Measurements from ENCODE around the gene ME1.

ME1 gene

GRCh38 chr6:83169511-83169910, 261.3 kb downstream of the ME1 start:
- no peak overlapping the region for H3K27ac ChIP-seq (ENCODE audit: low read length)

GRCh38 chr6:83169106-83169505, 261.7 kb downstream of the ME1 start:
- H3K9me3 ChIP-seq (ENCODE audit: control insufficient read depth in 2 of 2, low read length in 2 of 2) = no peaks in the 10 kb centered on the region
- no peak overlapping the region for H3K27ac ChIP-seq (ENCODE audit: low read length)
- H3K4me3 ChIP-seq (ENCODE audit: low read length in 2 of 2) = no peak overlapping the region
- H3K9ac ChIP-seq (ENCODE audit: low read length in 2 of 2) = no peak overlapping the region
- H3K36me3 ChIP-seq (ENCODE audit: control insufficient read depth in 2 of 2, insufficient read depth in 2 of 2, low read length in 2 of 2) = peaks cover 52 to 58% of the 10 kb centered on the region in 2 donors
- H3K27me3 ChIP-seq (ENCODE audit: control insufficient read depth in 1 of 2, insufficient read depth in 2 of 2, low read length in 2 of 2) = no peaks in the 10 kb centered on the region
- H3K4me1 ChIP-seq (ENCODE audit: control insufficient read depth, insufficient read depth, low read length) = no peaks in the 10 kb centered on the region

More at GRCh38 chr6:83169511-83169910, 261.3 kb downstream of the ME1 start:
- H3K4me3 ChIP-seq (ENCODE audit: low read length in 2 of 2) = no peak overlapping the region
- H3K9me3 ChIP-seq (ENCODE audit: control insufficient read depth in 2 of 2, low read length in 2 of 2) = no peaks in the 10 kb centered on the region
- H3K4me1 ChIP-seq (ENCODE audit: control insufficient read depth, insufficient read depth, low read length) = no peaks in the 10 kb centered on the region
- H3K9ac ChIP-seq (ENCODE audit: low read length in 2 of 2) = no peak overlapping the region
- H3K27me3 ChIP-seq (ENCODE audit: control insufficient read depth in 1 of 2, insufficient read depth in 2 of 2, low read length in 2 of 2) = no peaks in the 10 kb centered on the region
- peaks cover 56 to 60% of the 10 kb centered on the region in 2 donors for H3K36me3 ChIP-seq (ENCODE audit: control insufficient read depth in 2 of 2, insufficient read depth in 2 of 2, low read length in 2 of 2)

- no peaks in the 10 kb centered on the region for H3K27me3 ChIP-seq (ENCODE audit: control insufficient read depth in 1 of 2, insufficient read depth in 2 of 2, low read length in 2 of 2)
- H3K9ac ChIP-seq (ENCODE audit: low read length in 2 of 2) = no peak overlapping the region
- H3K4me3 ChIP-seq (ENCODE audit: low read length in 2 of 2) = no peak overlapping the region
- H3K9me3 ChIP-seq (ENCODE audit: control insufficient read depth in 2 of 2, low read length in 2 of 2) = no peaks in the 10 kb centered on the region
- H3K4me1 ChIP-seq (ENCODE audit: control insufficient read depth, insufficient read depth, low read length) = no peaks in the 10 kb centered on the region
- H3K36me3 ChIP-seq (ENCODE audit: control insufficient read depth in 2 of 2, insufficient read depth in 2 of 2, low read length in 2 of 2) = peaks cover 51 to 56% of the 10 kb centered on the region in 2 donors
- no peak overlapping the region for H3K27ac ChIP-seq (ENCODE audit: low read length)
Observed at GRCh38 chr6:83168556-83168955, 262.3 kb downstream of the ME1 start.

GRCh38 chr6:83167726-83168278, 263.0 kb downstream of the ME1 start:
- Histone ChIP-seq H3K27ac (ENCODE audit: low read length) (no peak overlapping the region), H3K36me3 (ENCODE audit: control insufficient read depth in 2 of 2, insufficient read depth in 2 of 2, low read length in 2 of 2) (peaks cover 51% of the 10 kb centered on the region in 2 donors)

More at GRCh38 chr6:83167726-83168278, 263.0 kb downstream of the ME1 start:
- Histone ChIP-seq H3K9ac (ENCODE audit: low read length in 2 of 2) (no peak overlapping the region), H3K4me1 (ENCODE audit: control insufficient read depth, insufficient read depth, low read length) (no peaks in the 10 kb centered on the region), H3K9me3 (ENCODE audit: control insufficient read depth in 2 of 2, low read length in 2 of 2) (no peaks in the 10 kb centered on the region), H3K27me3 (ENCODE audit: control insufficient read depth in 1 of 2, insufficient read depth in 2 of 2, low read length in 2 of 2) (no peaks in the 10 kb centered on the region), H3K4me3 (ENCODE audit: low read length in 2 of 2) (no peak overlapping the region)

Measured in stomach smooth muscle (tissue), 2 donors.